H1 (cell line): Measurements from ENCODE around the gene FRS2. TPM values are rescaled to one million over a fixed set of nuclear protein-coding genes. Genes with fewer than 3 reads are reported as not detected.

Experiments used
- CTCF ChIA-PET: fragments of 300-600 bp; sonication (Branson Sonifier 250); formaldehyde crosslinking; loops from one replicate; lab custom pipeline; 2021; ENCODE audit not compliant: partially characterized antibody; lab: Charles Lee
- POLR2A ChIA-PET: fragments of 300-600 bp; sonication (Branson Sonifier 250); formaldehyde crosslinking; loops from one replicate; lab custom pipeline; 2021; ENCODE audit warnings: inconsistent platforms; ENCODE audit not compliant: partially characterized antibody; lab: Charles Lee
- DNase-seq, 2 experiments: peaks; one replicate each; pipeline versions ENCODE4 v3.0.0 to v3.0.0-alpha.2; 2010 to 2022; ENCODE audit warnings: low spot score in 2 of 2, low read depth in 1 of 2, mixed read lengths in 1 of 2
- FAIRE-seq: peaks from 2 replicates; lab custom pipeline; 2011; peaks lifted over from hg19 to GRCh38; lab: Jason Lieb, UNC
- H2AFZ ChIP-seq: 2 replicates; pipeline ENCODE4 v1.8.1; 2012; ENCODE audit warnings: low read length, inconsistent platforms
- H2AK5ac ChIP-seq: 2 replicates; pipeline ENCODE4 v1.6.1; 2013; ENCODE audit warnings: low read depth, low read length
- H2BK120ac ChIP-seq: replicated peaks from 2 replicates; pipeline ENCODE3; 2013; ENCODE audit warnings: low read depth, low read length, inconsistent platforms
- H2BK12ac ChIP-seq: 2 replicates; pipeline ENCODE4 v1.6.1; 2013; ENCODE audit warnings: low read depth, low read length
- H2BK15ac ChIP-seq: 2 replicates; pipeline ENCODE4 v1.6.1; 2013; ENCODE audit warnings: low read length
- H2BK20ac ChIP-seq: 2 replicates; pipeline ENCODE4 v1.6.1; 2013; ENCODE audit warnings: low read length
- H2BK5ac ChIP-seq: 2 replicates; pipeline ENCODE4 v1.6.1; 2013; ENCODE audit warnings: low read depth, low read length
- H3K14ac ChIP-seq: 2 replicates; pipeline ENCODE4 v1.6.1; 2013; ENCODE audit warnings: inconsistent platforms; ENCODE audit not compliant: insufficient read length
- H3K18ac ChIP-seq: 2 replicates; pipeline ENCODE4 v1.6.1; 2013; ENCODE audit warnings: low read length; ENCODE audit errors: extremely low read depth
- H3K23ac ChIP-seq: 2 replicates; pipeline ENCODE4 v1.6.1; 2013; ENCODE audit warnings: inconsistent platforms; ENCODE audit not compliant: insufficient read length
- H3K23me2 ChIP-seq: 2 replicates; pipeline ENCODE4 v1.6.1; 2013; ENCODE audit warnings: low read depth, low read length
- H3K27ac ChIP-seq: 2 replicates; pipeline ENCODE4 v1.6.1; 2011; ENCODE audit warnings: low read depth, low read length, inconsistent platforms
- H3K27me3 ChIP-seq, 4 experiments: replicated peaks in 1 of 4; 1 replicate in 1 of 4; 2 replicates in 3 of 4; pipeline versions ENCODE4 v1.6.1 to v1.8.1; 2011 to 2013; ENCODE audit warnings: low read length in 3 of 4, mild to moderate bottlenecking in 3 of 4, inconsistent platforms in 2 of 4, mixed read lengths in 2 of 4, moderate library complexity in 1 of 4; ENCODE audit not compliant: control insufficient read depth in 3 of 4, insufficient read depth in 3 of 4; ENCODE audit errors: extremely low read depth in 1 of 4
- H3K36me3 ChIP-seq, 4 experiments: 2 replicates each; pipeline versions ENCODE4 v1.6.1 to v1.8.1; 2011 to 2013; ENCODE audit warnings: mild to moderate bottlenecking in 4 of 4, low read length in 3 of 4, moderate library complexity in 2 of 4, control low read depth in 1 of 4, inconsistent platforms in 1 of 4; ENCODE audit not compliant: insufficient read depth in 4 of 4, control insufficient read depth in 2 of 4
- H3K4ac ChIP-seq: replicated peaks from 2 replicates; pipeline ENCODE3; 2013; ENCODE audit warnings: low read length, low read depth, mixed read lengths, inconsistent platforms; ENCODE audit not compliant: insufficient read length
- H3K4me1 ChIP-seq, 4 experiments: replicated peaks in 1 of 4; 1 replicate in 1 of 4; 2 replicates in 3 of 4; pipeline versions ENCODE4 v1.6.1 to v1.8.1; 2011 to 2013; ENCODE audit warnings: low read length in 3 of 4, inconsistent platforms in 2 of 4, mixed read lengths in 1 of 4; ENCODE audit not compliant: insufficient read depth in 4 of 4, control insufficient read depth in 3 of 4
- H3K4me2 ChIP-seq, 2 experiments: 2 replicates each; pipeline versions ENCODE4 v1.6.1 to v1.8.1; 2011 to 2013; ENCODE audit warnings: low read depth in 2 of 2, low read length in 2 of 2, control low read depth in 1 of 2, inconsistent platforms in 1 of 2, mild to moderate bottlenecking in 1 of 2; ENCODE audit not compliant: insufficient read depth in 1 of 2
- H3K4me3 ChIP-seq, 4 experiments: fragments of 200-600, 300-600 bp in 1 of 4; sonication (generic), shearing (Covaris generic), sonication (Bioruptor Twin) in 1 of 4; 2 replicates each; pipeline versions ENCODE4 v1.5.1 to v1.8.1; 2011 to 2016; ENCODE audit warnings: low read length in 4 of 4, low read depth in 3 of 4, control low read depth in 2 of 4, inconsistent platforms in 2 of 4, mild to moderate bottlenecking in 2 of 4, mixed read lengths in 1 of 4, moderate library complexity in 1 of 4; ENCODE audit not compliant: insufficient read depth in 2 of 4; ENCODE audit errors: extremely low read depth in 1 of 4
- H3K56ac ChIP-seq: replicated peaks from 2 replicates; pipeline ENCODE3; 2013; ENCODE audit warnings: low read depth, mild to moderate bottlenecking, mixed read lengths, low read length, inconsistent platforms; ENCODE audit not compliant: insufficient read length
- H3K79me1 ChIP-seq: 2 replicates; pipeline ENCODE4 v1.6.1; 2013; ENCODE audit warnings: low read depth, low read length, control low read depth
- H3K79me2 ChIP-seq, 2 experiments: 2 replicates each; pipeline versions ENCODE4 v1.6.1 to v1.8.1; 2012 to 2013; ENCODE audit warnings: low read length in 2 of 2, mild to moderate bottlenecking in 2 of 2, inconsistent platforms in 1 of 2; ENCODE audit not compliant: insufficient read depth in 2 of 2, control insufficient read depth in 1 of 2
- H3K9ac ChIP-seq, 4 experiments: replicated peaks in 1 of 4; 1 replicate in 1 of 4; 2 replicates in 3 of 4; pipeline versions ENCODE4 v1.6.1 to v1.8.1; 2011 to 2013; ENCODE audit warnings: low read depth in 3 of 4, low read length in 3 of 4, control low read depth in 2 of 4, mild to moderate bottlenecking in 2 of 4, moderate library complexity in 2 of 4, inconsistent platforms in 1 of 4; ENCODE audit errors: extremely low read depth in 1 of 4
- H3K9me3 ChIP-seq, 2 experiments: 2 replicates each; pipeline versions ENCODE4 v1.6.1 to v1.8.1; 2012 to 2013; ENCODE audit warnings: mild to moderate bottlenecking in 2 of 2, moderate library complexity in 2 of 2, control low read depth in 1 of 2, inconsistent platforms in 1 of 2, low read depth in 1 of 2, low read length in 1 of 2, mixed read lengths in 1 of 2; ENCODE audit not compliant: insufficient read depth in 2 of 2
- H4K20me1 ChIP-seq, 2 experiments: replicated peaks in 1 of 2; 2 replicates each; pipeline versions ENCODE3 to v1.8.1; 2011 to 2013; ENCODE audit warnings: inconsistent platforms in 2 of 2, low read length in 2 of 2, mild to moderate bottlenecking in 1 of 2; ENCODE audit not compliant: insufficient read depth in 2 of 2, control insufficient read depth in 1 of 2
- H4K5ac ChIP-seq: 2 replicates; pipeline ENCODE4 v1.6.1; 2013; ENCODE audit warnings: low read length, low read depth, mixed read lengths, inconsistent platforms; ENCODE audit not compliant: insufficient read length
- H4K8ac ChIP-seq: 2 replicates; pipeline ENCODE4 v1.8.0; 2013; ENCODE audit warnings: mild to moderate bottlenecking, moderate library complexity, low read length, inconsistent platforms; ENCODE audit not compliant: insufficient read depth; ENCODE audit errors: extremely low read depth
- H4K91ac ChIP-seq: replicated peaks from 2 replicates; pipeline ENCODE3; 2013; ENCODE audit warnings: low read length, mixed read lengths, inconsistent platforms; ENCODE audit not compliant: insufficient read length
- CBX5 ChIP-seq: fragments of 300-800, 300-1000 bp; sonication (generic); IDR thresholded peaks from 2 replicates; pipeline ENCODE4 v1.7.1; 2016; ENCODE audit warnings: antibody characterized with exemption, low read length, low read depth
- EP300 ChIP-seq, 2 experiments: IDR thresholded peaks; 1 replicate in 1 of 2; 2 replicates in 1 of 2; pipeline ENCODE4 v1.6.1; 2011 to 2012; ENCODE audit warnings: low read depth in 2 of 2, low read length in 2 of 2, mild to moderate bottlenecking in 2 of 2, borderline replicate concordance in 1 of 2, inconsistent platforms in 1 of 2, moderate library complexity in 1 of 2
- JUN ChIP-seq: IDR thresholded peaks from 2 replicates; pipeline ENCODE4 v1.6.1; 2011; ENCODE audit warnings: low read depth, mild to moderate bottlenecking, improper control_type of control experiment, low read length
- POLR2A ChIP-seq, 2 experiments: IDR thresholded peaks; 1 replicate in 1 of 2; 2 replicates in 1 of 2; pipeline ENCODE4 v1.6.1; 2011; ENCODE audit warnings: low read depth in 2 of 2, low read length in 2 of 2, mild to moderate bottlenecking in 2 of 2; ENCODE audit errors: control extremely low read depth in 1 of 2
- RAD21 ChIP-seq, 2 experiments: IDR thresholded peaks in 1 of 2; conservative IDR thresholded peaks in 1 of 2; 2 replicates each; pipeline ENCODE4 v1.6.1; 2011; ENCODE audit warnings: low read depth in 2 of 2, low read length in 2 of 2, improper control_type of control experiment in 1 of 2, inconsistent platforms in 1 of 2, mild to moderate bottlenecking in 1 of 2, moderate library complexity in 1 of 2
- SIX5 ChIP-seq: IDR thresholded peaks from 2 replicates; pipeline ENCODE4 v1.6.1; 2011; ENCODE audit warnings: mild to moderate bottlenecking, low read depth, low read length
- TAF7 ChIP-seq: optimal IDR thresholded peaks from 2 replicates; pipeline ENCODE3; 2011; ENCODE audit warnings: low read depth, mild to moderate bottlenecking, inconsistent platforms, low read length, moderate library complexity, borderline replicate concordance
- TEAD4 ChIP-seq: IDR thresholded peaks from 2 replicates; pipeline ENCODE4 v1.6.1; 2012; ENCODE audit warnings: low read depth, low read length, inconsistent platforms, mixed read lengths
- WGBS, 2 experiments: shearing (Covaris generic) in 1 of 2; methylation state at CpG; one replicate each; pipeline versions ENCODE4 v1.1.6 to v1.1.7; 2013 to 2015; ENCODE audit warnings: low lambda C conversion rate in 2 of 2, mixed read lengths in 2 of 2, inconsistent platforms in 1 of 2, low coverage in 1 of 2, missing lambda C conversion rate in 1 of 2; ENCODE audit not compliant: insufficient replicate concordance in 2 of 2, insufficient coverage in 1 of 2, insufficient read length in 1 of 2; ENCODE audit errors: extremely low coverage in 1 of 2, missing lambda C conversion rate in 1 of 2; 5-methylcytosine and 5-hydroxymethylcytosine counted together
- polyA plus RNA-seq, 7 experiments: library from polyadenylated mRNA; depleted of rRNA in 3 of 7; stranded (reverse) in 5 of 7; unstranded in 2 of 7; fragments of >200 nt in 5 of 7; fragments of 200-250 nt in 2 of 7; gene quantifications; 1 replicate in 5 of 7; 2 replicates in 1 of 7; 4 replicates in 1 of 7; pipeline versions ENCODE4 v1.2.1 to v1.2.3, GENCODE V29; 2011 to 2013; ENCODE audit warnings: missing spikeins in 2 of 7, mixed read lengths in 2 of 7
- total RNA-seq: library from RNA; stranded (reverse); fragmentation: NEBNext Ultra II Directional; extraction: Animal tissue kit (Norgen Biotek cat#: 25700); gene quantifications from 2 replicates; pipeline ENCODE4 v1.2.1, GENCODE V29; 2021

FRS2 gene
- total and polyA plus RNA-seq, 2 of the 8 experiments (the other 6 are each of a cell fraction or from before 2014, with no cell fraction given), result 10.3 to 35.8 TPM

- DNase-seq (no peak), FAIRE-seq (no peak)
- H3K4me1 ChIP-seq, result peaks cover 0 to 6% (median 1%) of the 10 kb centered on the region in 4 experiments; a peak in 3 of 7 replicates
- no peak overlapping the region for H3K4ac ChIP-seq
- H4K8ac ChIP-seq, result no peak overlapping the region
- ChIA-PET POLR2A (no interaction called here), CTCF (interaction anchor here (1.2 to 1.4 kb wide), 2 partner anchors 36 to 55 kb away, joined by 3 to 4 read pairs; no protein-coding TSS in a partner anchor)
- H3K23ac ChIP-seq, result no peak overlapping the region
- H4K91ac ChIP-seq, result no peak overlapping the region
- H2BK15ac ChIP-seq, result no peak overlapping the region
- H3K23me2 ChIP-seq, result no peaks in the 10 kb centered on the region
- no peak overlapping the region for H3K9ac ChIP-seq
- H4K20me1 ChIP-seq, result peaks cover 10 to 12% of the 10 kb centered on the region in 2 experiments
- no peak overlapping the region for H2AK5ac ChIP-seq
- H2AFZ ChIP-seq, result no peak overlapping the region
- WGBS, 2 experiments, result 65% methylated on average over 6 of the region's 6 CpGs; no CpG with 5 or more reads in 1 of the 2 experiments
- no peak overlapping the region for H2BK5ac ChIP-seq
- H3K18ac ChIP-seq, result no peak overlapping the region
- H3K27me3 ChIP-seq, result peaks cover 0 to 1% (median 0%) of the 10 kb centered on the region in 4 experiments; a peak in 1 of 7 replicates
- peaks cover 2% of the 10 kb centered on the region; the same call in 1 of the 2 replicates for H3K79me1 ChIP-seq
- no peak overlapping the region for H3K14ac ChIP-seq
- no peaks in the 10 kb centered on the region for H3K9me3 ChIP-seq
- no peaks in the 10 kb centered on the region for H3K36me3 ChIP-seq
- H3K79me2 ChIP-seq, result peaks cover 4 to 94% of the 10 kb centered on the region in 2 experiments; a peak in 2 of 4 replicates
- H2BK12ac ChIP-seq, result no peak overlapping the region
- no peak overlapping the region for H2BK20ac ChIP-seq
- H2BK120ac ChIP-seq, result no peak overlapping the region
- no peak overlapping the region for H3K56ac ChIP-seq
- H3K27ac ChIP-seq, result no peak overlapping the region
- H4K5ac ChIP-seq, result no peak overlapping the region
- no peak for TF ChIP-seq EP300 (IDR thresholded peaks at IDR 0.05; ENCODE audit: borderline replicate concordance in 1 of 2, low read depth in 2 of 2, low read length in 2 of 2)
- no peak for TF ChIP-seq CBX5
- no peak for TF ChIP-seq TEAD4
- no peak for TF ChIP-seq RAD21 (IDR thresholded peaks at IDR 0.05 in 1 of 2, conservative IDR thresholded peaks at IDR 0.05 in 1 of 2; ENCODE audit: low read depth in 2 of 2, low read length in 2 of 2)
- TF ChIP-seq POLR2A (IDR thresholded peaks at IDR 0.05; ENCODE audit: control extremely low read depth in 1 of 2, low read depth in 2 of 2, low read length in 2 of 2), result no peak
- TF ChIP-seq JUN, result no peak
- TF ChIP-seq SIX5, result no peak
- TF ChIP-seq TAF7, result no peak
- TF ChIP-seq, all 59 proteins: peak for 0
- Histone ChIP-seq H3K4me2 (no peak overlapping the region), H3K4me3 (no peak overlapping the region)
Measured at GRCh38 chr12:69511469-69512267, 41.5 kb downstream of the FRS2 start.
